Activated T-helper 1 cell treated with anti-CD3 and anti-CD28 coated beads, Interleukin-12 subunit alpha, Interleukin-12 subunit beta, Interleukin-2, Interleukin-4 antibody, amounts not matched to agents 30 ng/mL and 10 ng/mL and 1 ng/mL, durations not matched to agents 14 hours and 24 hours and 36 hours (primary cell): ENCODE data around the gene RNF7. TPM values are rescaled to one million over a fixed set of nuclear protein-coding genes. Genes with fewer than 3 reads are reported as not detected.
"Not testable (repeated sequence)": the region's sequence is repeated elsewhere in the genome, so short reads cannot be mapped to it uniquely, and the experiment has no call there.

Experiments used
- DNase-seq: peaks from one replicate; pipeline ENCODE4 v3.0.0; 2021; ENCODE audit warnings: low spot score
- H3K27ac Mint-ChIP-seq: one replicate; pipeline ENCODE4 v1.8.0; 2021; ENCODE audit warnings: mild to moderate bottlenecking, mixed read lengths
- H3K27me3 Mint-ChIP-seq: one replicate; pipeline ENCODE4 v1.8.0; 2022; ENCODE audit warnings: mild to moderate bottlenecking, moderate library complexity, mixed read lengths; ENCODE audit not compliant: insufficient read depth
- H3K36me3 Mint-ChIP-seq: one replicate; pipeline ENCODE4 v1.8.0; 2021; ENCODE audit warnings: low read depth, mixed read lengths
- H3K4me1 Mint-ChIP-seq: one replicate; pipeline ENCODE4 v1.8.0; 2021; ENCODE audit warnings: low read depth, mixed read lengths
- H3K4me3 Mint-ChIP-seq: one replicate; pipeline ENCODE4 v1.8.0; 2021; ENCODE audit warnings: mild to moderate bottlenecking, moderate library complexity, mixed read lengths
- H3K9me3 Mint-ChIP-seq: one replicate; pipeline ENCODE4 v1.8.0; 2021; ENCODE audit warnings: mixed read lengths
- intact Hi-C: fragments of 100-400 bp; cut with micrococcal nuclease; formaldehyde crosslinking; loops from one replicate; pipeline ENCODE4 v1.15.1; 2024
- total RNA-seq: library from RNA; stranded (reverse); gene quantifications from 2 replicates; pipeline ENCODE4 v1.2.3, GENCODE V29; 2022

The RNF7 gene
- total RNA-seq, 1 donor from 2014 or later: 70.9 TPM

GRCh38 chr3:141769221-141769894 is 31.3 kb downstream of the RNF7 start:
- Mint-ChIP-seq H3K4me1 (peaks cover 10% of the 10 kb centered on the region), H3K27ac (no peak overlapping the region), H3K9me3 (no peaks in the 10 kb centered on the region), H3K4me3 (no peak overlapping the region), H3K27me3 (peaks cover 14% of the 10 kb centered on the region), H3K36me3 (peaks cover 2% of the 10 kb centered on the region)
- intact Hi-C loops: loop anchor here (2.0 kb wide), 1 partner anchor 19 kb away; no protein-coding TSS in a partner anchor
- no peak for DNase-seq

- H3K36me3 Mint-ChIP-seq: no peaks in the 10 kb centered on the region
- peaks cover 10% of the 10 kb centered on the region for H3K27me3 Mint-ChIP-seq
- no peak overlapping the region for H3K4me3 Mint-ChIP-seq
- no peak overlapping the region for H3K27ac Mint-ChIP-seq
- DNase-seq: no peak
- no peaks in the 10 kb centered on the region for H3K4me1 Mint-ChIP-seq
- no peaks in the 10 kb centered on the region for H3K9me3 Mint-ChIP-seq
- intact Hi-C loops: no loop called here
Observed at GRCh38 chr3:141773676-141774075, 35.6 kb downstream of the RNF7 start.

- Mint-ChIP-seq H3K36me3 (no peaks in the 10 kb centered on the region), H3K27ac (no peak overlapping the region), H3K27me3 (peaks cover 4% of the 10 kb centered on the region), H3K4me3 (no peak overlapping the region), H3K4me1 (no peaks in the 10 kb centered on the region), H3K9me3 (no peaks in the 10 kb centered on the region)
- no peak for DNase-seq
- intact Hi-C loops: no loop called here
Observed at GRCh38 chr3:141776376-141776775, 38.3 kb downstream of the RNF7 start.

GRCh38 chr3:141776885-141777284 is 38.8 kb downstream of the RNF7 start:
- H3K4me1 Mint-ChIP-seq: no peaks in the 10 kb centered on the region
- peaks cover 4% of the 10 kb centered on the region for H3K27me3 Mint-ChIP-seq
- no peak overlapping the region for H3K27ac Mint-ChIP-seq
- no peaks in the 10 kb centered on the region for H3K36me3 Mint-ChIP-seq
- no peak for DNase-seq
- intact Hi-C loops: no loop called here
- no peaks in the 10 kb centered on the region for H3K9me3 Mint-ChIP-seq
- no peak overlapping the region for H3K4me3 Mint-ChIP-seq

GRCh38 chr3:141777957-141778813 is 40.1 kb downstream of the RNF7 start:
- H3K4me3 Mint-ChIP-seq: no peak overlapping the region
- no peak for DNase-seq
- no peaks in the 10 kb centered on the region for H3K4me1 Mint-ChIP-seq
- H3K36me3 Mint-ChIP-seq: no peaks in the 10 kb centered on the region
- peaks cover 2% of the 10 kb centered on the region for H3K27me3 Mint-ChIP-seq
- no peaks in the 10 kb centered on the region for H3K9me3 Mint-ChIP-seq
- intact Hi-C loops: no loop called here
- no peak overlapping the region for H3K27ac Mint-ChIP-seq

- Mint-ChIP-seq H3K27me3 (peaks cover 2% of the 10 kb centered on the region), H3K27ac (no peak overlapping the region), H3K9me3 (no peaks in the 10 kb centered on the region), H3K4me1 (no peaks in the 10 kb centered on the region), H3K4me3 (no peak overlapping the region), H3K36me3 (no peaks in the 10 kb centered on the region)
- intact Hi-C loops: no loop called here
- no peak for DNase-seq
Observed at GRCh38 chr3:141779667-141780066, 41.6 kb downstream of the RNF7 start.

- H3K4me3 Mint-ChIP-seq: no peak overlapping the region
- H3K27ac Mint-ChIP-seq: no peak overlapping the region
- intact Hi-C loops: no loop called here
- no peaks in the 10 kb centered on the region for H3K4me1 Mint-ChIP-seq
- no peak for DNase-seq
- H3K27me3 Mint-ChIP-seq: peaks cover 2% of the 10 kb centered on the region
- no peaks in the 10 kb centered on the region for H3K36me3 Mint-ChIP-seq
- no peaks in the 10 kb centered on the region for H3K9me3 Mint-ChIP-seq
Observed at GRCh38 chr3:141782386-141782932, 44.4 kb downstream of the RNF7 start.

GRCh38 chr3:141783632-141784031 is 45.5 kb downstream of the RNF7 start:
- no peaks in the 10 kb centered on the region for H3K4me1 Mint-ChIP-seq
- H3K36me3 Mint-ChIP-seq: no peaks in the 10 kb centered on the region
- DNase-seq: no peak
- H3K4me3 Mint-ChIP-seq: no peak overlapping the region
- no peak overlapping the region for H3K27ac Mint-ChIP-seq
- no peaks in the 10 kb centered on the region for H3K9me3 Mint-ChIP-seq
- intact Hi-C loops: no loop called here
- H3K27me3 Mint-ChIP-seq: peaks cover 2% of the 10 kb centered on the region

GRCh38 chr3:141784096-141784495 is 46.0 kb downstream of the RNF7 start:
- DNase-seq: no peak
- no peak overlapping the region for H3K27ac Mint-ChIP-seq
- intact Hi-C loops: no loop called here

GRCh38 chr3:141784531-141784930 is 46.4 kb downstream of the RNF7 start:
- no peak for DNase-seq
- Mint-ChIP-seq H3K36me3 (no peaks in the 10 kb centered on the region), H3K4me1 (no peaks in the 10 kb centered on the region), H3K27me3 (peaks cover 2% of the 10 kb centered on the region), H3K9me3 (no peaks in the 10 kb centered on the region), H3K4me3 (no peak overlapping the region), H3K27ac (no peak overlapping the region)
- intact Hi-C loops: no loop called here

More at GRCh38 chr3:141784096-141784495, 46.0 kb downstream of the RNF7 start:
- Mint-ChIP-seq H3K27me3 (peaks cover 2% of the 10 kb centered on the region), H3K9me3 (no peaks in the 10 kb centered on the region), H3K4me1 (no peaks in the 10 kb centered on the region), H3K4me3 (no peak overlapping the region), H3K36me3 (no peaks in the 10 kb centered on the region)

- no peaks in the 10 kb centered on the region for H3K36me3 Mint-ChIP-seq
- no peaks in the 10 kb centered on the region for H3K27me3 Mint-ChIP-seq
- no peak overlapping the region for H3K4me3 Mint-ChIP-seq
- intact Hi-C loops: no loop called here
- H3K9me3 Mint-ChIP-seq: no peaks in the 10 kb centered on the region
- no peaks in the 10 kb centered on the region for H3K4me1 Mint-ChIP-seq
- H3K27ac Mint-ChIP-seq: no peak overlapping the region
- no peak for DNase-seq
Observed at GRCh38 chr3:141788149-141788548, 50.1 kb downstream of the RNF7 start.

GRCh38 chr3:141788750-141789149 is 50.7 kb downstream of the RNF7 start:
- not testable (repeated sequence) for H3K36me3 Mint-ChIP-seq, H3K27me3 Mint-ChIP-seq, H3K9me3 Mint-ChIP-seq

GRCh38 chr3:141789281-141789680 is 51.2 kb downstream of the RNF7 start:
- no peak for DNase-seq
- Mint-ChIP-seq H3K27ac (no peak overlapping the region), H3K9me3 (no peaks in the 10 kb centered on the region), H3K27me3 (no peaks in the 10 kb centered on the region), H3K36me3 (no peaks in the 10 kb centered on the region), H3K4me1 (peaks cover 4% of the 10 kb centered on the region), H3K4me3 (no peak overlapping the region)
- intact Hi-C loops: no loop called here

More at GRCh38 chr3:141788750-141789149, 50.7 kb downstream of the RNF7 start:
- H3K4me1 Mint-ChIP-seq, DNase-seq, H3K27ac Mint-ChIP-seq, H3K4me3 Mint-ChIP-seq, intact Hi-C loops: not testable (repeated sequence)
